SU-DHL-6 (cell line): ENCODE measurements around the gene MLYCD.

ENCODE experiments used
- H2AFZ ChIP-seq: fragments of 200-600 bp; sonication (generic); 2 replicates; pipeline ENCODE4 v1.6.1; 2014; ENCODE audit warnings: low read depth, mild to moderate bottlenecking, moderate library complexity, mixed read lengths, antibody characterized with exemption, low read length; ENCODE audit not compliant: severe bottlenecking
- H3F3A ChIP-seq: fragments of 200-600 bp; shearing (Covaris generic); 2 replicates; pipeline ENCODE4 v1.6.0; 2016; ENCODE audit warnings: antibody characterized with exemption, mild to moderate bottlenecking; ENCODE audit not compliant: insufficient read depth
- H3K27ac ChIP-seq: fragments of 200-600 bp; sonication (generic); 2 replicates; pipeline ENCODE4 v1.5.1; 2016; ENCODE audit warnings: low read depth, mild to moderate bottlenecking, low read length, moderate library complexity, mixed read lengths
- H3K27me3 ChIP-seq: fragments of 200-600 bp; sonication (generic), shearing (Covaris generic); 2 replicates; pipeline ENCODE4 v1.6.0; 2014; ENCODE audit warnings: mild to moderate bottlenecking, low read length
- H3K36me3 ChIP-seq: fragments of 200-600 bp; sonication (generic); 2 replicates; pipeline ENCODE4 v1.6.1; 2014; ENCODE audit warnings: mild to moderate bottlenecking, low read length, mixed read lengths
- H3K4me2 ChIP-seq: fragments of 300-600, 200-600 bp; shearing (Covaris generic), sonication (generic); 2 replicates; pipeline ENCODE4 v1.6.0; 2014; ENCODE audit warnings: low read length, low read depth, mild to moderate bottlenecking; ENCODE audit not compliant: poor library complexity, severe bottlenecking
- H3K4me3 ChIP-seq: fragments of 200-600 bp; sonication (generic); 2 replicates; pipeline ENCODE4 v1.5.1; 2014; ENCODE audit warnings: antibody characterized with exemption, low read length, mild to moderate bottlenecking, mixed read lengths; ENCODE audit not compliant: insufficient read depth, poor library complexity, severe bottlenecking
- H3K79me2 ChIP-seq: fragments of 200-600 bp; sonication (generic); 2 replicates; pipeline ENCODE4 v1.6.1; 2014; ENCODE audit warnings: mild to moderate bottlenecking, low read length, moderate library complexity; ENCODE audit not compliant: insufficient read depth
- H3K9ac ChIP-seq: fragments of 200-600 bp; sonication (generic); 2 replicates; pipeline ENCODE4 v1.7.0; 2014; ENCODE audit warnings: mild to moderate bottlenecking, low read length
- H3K9me2 ChIP-seq: fragments of 200-600 bp; sonication (generic); replicated peaks from 2 replicates; pipeline ENCODE4 v1.6.1; 2014; ENCODE audit warnings: low read length; ENCODE audit not compliant: insufficient read depth
- H3K9me3 ChIP-seq: fragments of 200-600 bp; sonication (generic); 2 replicates; pipeline ENCODE4 v1.6.1; 2014; ENCODE audit warnings: low read length, mixed read lengths; ENCODE audit not compliant: insufficient read depth
- H4K20me1 ChIP-seq: fragments of 200-600 bp; sonication (generic); 2 replicates; pipeline ENCODE4 v1.6.1; 2014; ENCODE audit warnings: low read depth, mild to moderate bottlenecking, antibody characterized with exemption, low read length, moderate library complexity, mixed read lengths
- CTCF ChIP-seq: fragments of 200-600 bp; sonication (generic); IDR thresholded peaks from one replicate; pipeline ENCODE4 v1.5.1; 2017; ENCODE audit warnings: antibody characterized with exemption, mild to moderate bottlenecking, low read length, moderate library complexity; ENCODE audit not compliant: insufficient read depth, poor library complexity, severe bottlenecking
- EZH2phosphoT487 ChIP-seq: fragments of 200-600 bp; sonication (generic), shearing (Covaris generic); conservative IDR thresholded peaks from 2 replicates; pipeline ENCODE4 v1.6.1; 2018; ENCODE audit warnings: mild to moderate bottlenecking, antibody characterized with exemption, low read length, moderate library complexity, mixed read lengths

MLYCD gene

GRCh38 chr16:83907111-83907510 lies 8.2 kb downstream of the MLYCD start:
- Histone ChIP-seq H3K27ac (no peak overlapping the region), H3K9ac (no peak overlapping the region), H2AFZ (no peak overlapping the region), H3K79me2 (no peaks in the 10 kb centered on the region), H3K9me2 (no peaks in the 10 kb centered on the region), H3K9me3 (no peaks in the 10 kb centered on the region), H3F3A (no peaks in the 10 kb centered on the region), H3K4me3 (no peak overlapping the region), H4K20me1 (no peaks in the 10 kb centered on the region), H3K36me3 (no peaks in the 10 kb centered on the region), H3K4me2 (no peak overlapping the region), H3K27me3 (no peaks in the 10 kb centered on the region)
- TF ChIP-seq EZH2phosphoT487, result no peak
- TF ChIP-seq CTCF, result no peak

- no peaks in the 10 kb centered on the region for H3K79me2 ChIP-seq
- TF ChIP-seq CTCF (no peak), EZH2phosphoT487 (no peak)
- H3K9me2 ChIP-seq, result no peaks in the 10 kb centered on the region
- no peak overlapping the region for H3K4me3 ChIP-seq
- no peaks in the 10 kb centered on the region for H3K27me3 ChIP-seq
- no peak overlapping the region for H2AFZ ChIP-seq
- H3K9ac ChIP-seq, result no peak overlapping the region
- H3K9me3 ChIP-seq, result no peaks in the 10 kb centered on the region
- no peaks in the 10 kb centered on the region for H3K36me3 ChIP-seq
- H3F3A ChIP-seq, result no peaks in the 10 kb centered on the region
- no peak overlapping the region for H3K27ac ChIP-seq
- no peak overlapping the region for H3K4me2 ChIP-seq
- no peaks in the 10 kb centered on the region for H4K20me1 ChIP-seq
Measured at GRCh38 chr16:83907631-83908250, 8.8 kb downstream of the MLYCD start.

GRCh38 chr16:83908798-83909197 lies 9.9 kb downstream of the MLYCD start:
- no peak overlapping the region for H3K4me3 ChIP-seq
- H3K27ac ChIP-seq, result no peak overlapping the region
- H3K4me2 ChIP-seq, result no peak overlapping the region
- H2AFZ ChIP-seq, result no peak overlapping the region
- no peaks in the 10 kb centered on the region for H3F3A ChIP-seq
- H3K27me3 ChIP-seq, result no peaks in the 10 kb centered on the region
- TF ChIP-seq EZH2phosphoT487 (no peak), CTCF (no peak)
- no peaks in the 10 kb centered on the region for H3K36me3 ChIP-seq
- no peaks in the 10 kb centered on the region for H3K79me2 ChIP-seq
- H3K9ac ChIP-seq, result no peak overlapping the region
- H4K20me1 ChIP-seq, result no peaks in the 10 kb centered on the region
- no peaks in the 10 kb centered on the region for H3K9me3 ChIP-seq
- H3K9me2 ChIP-seq, result no peaks in the 10 kb centered on the region
